Activated CD4-positive, alpha-beta T cell treated with anti-CD3 and anti-CD28 coated beads, Interleukin-2, amount 10 ng/mL, durations not matched to agents 24 days and 14 days (primary cell): Measurements from ENCODE around the gene FTH1. TPM values are rescaled to one million over a fixed set of nuclear protein-coding genes. Genes with fewer than 3 reads are reported as not detected.
"Not testable (repeated sequence)": the region's sequence is repeated elsewhere in the genome, so short reads cannot be mapped to it uniquely, and the experiment has no call there.

Experiments used
- DNase-seq: peaks from one replicate; pipeline ENCODE4 v3.0.0; 2022
- H3K27ac Mint-ChIP-seq: one replicate; pipeline ENCODE4 v1.8.0; 2022; ENCODE audit warnings: mild to moderate bottlenecking, mixed read lengths
- H3K27me3 Mint-ChIP-seq: one replicate; pipeline ENCODE4 v1.8.0; 2022; ENCODE audit warnings: mixed read lengths
- H3K36me3 Mint-ChIP-seq: one replicate; pipeline ENCODE4 v1.8.0; 2022; ENCODE audit warnings: low read depth, mild to moderate bottlenecking, mixed read lengths
- H3K4me1 Mint-ChIP-seq: one replicate; pipeline ENCODE4 v1.8.0; 2021; ENCODE audit warnings: mixed read lengths
- H3K4me3 Mint-ChIP-seq: one replicate; pipeline ENCODE4 v1.8.0; 2022; ENCODE audit warnings: mild to moderate bottlenecking, moderate library complexity, mixed read lengths
- H3K9me3 Mint-ChIP-seq: one replicate; pipeline ENCODE4 v1.8.0; 2021; ENCODE audit warnings: mixed read lengths
- intact Hi-C: fragments of 100-400 bp; cut with micrococcal nuclease; formaldehyde crosslinking; loops from one replicate; pipeline ENCODE4 v1.15.1; 2023
- total RNA-seq: library from RNA; stranded (reverse); gene quantifications from 2 replicates; pipeline ENCODE4 v1.2.3, GENCODE V29; 2022

Gene FTH1
- total RNA-seq, result 500 and 515 TPM in 2 replicates

GRCh38 chr11:61967116-61967923 lies at the start of gene FTH1:
FTH1 (minus strand) TSS chr11:61967634; CDS start chr11:61967425, 209 bp downstream.
- Mint-ChIP-seq H3K36me3 (peaks cover 41% of the 10 kb centered on the region), H3K4me1 (peaks cover 60% of the 10 kb centered on the region), H3K27me3 (no peaks in the 10 kb centered on the region), H3K4me3 (peak within 1 kb of the TSS; percentile 92), H3K27ac (peak within 1 kb of the TSS; percentile 95), H3K9me3 (no peaks in the 10 kb centered on the region)
- intact Hi-C loops, result loop anchor here (1.0 to 5.0 kb wide), 4 partner anchors 75 to 175 kb away; partner anchors contain the start of genes FADS3, FEN1, INCENP and TMEM258
- DNase-seq, result peak; percentile 97

GRCh38 chr11:62015615-62016014 lies 48.2 kb upstream of the FTH1 start:
- H3K4me1 Mint-ChIP-seq, result peaks cover 6% of the 10 kb centered on the region
- no peak for DNase-seq
- H3K27me3 Mint-ChIP-seq, result no peaks in the 10 kb centered on the region
- H3K27ac Mint-ChIP-seq, result no peak overlapping the region
- intact Hi-C loops, result no loop called here
- H3K4me3 Mint-ChIP-seq, result no peak overlapping the region
- no peaks in the 10 kb centered on the region for H3K36me3 Mint-ChIP-seq
- H3K9me3 Mint-ChIP-seq, result peaks cover 7% of the 10 kb centered on the region

GRCh38 chr11:62013537-62014476 lies 46.4 kb upstream of the FTH1 start:
- Mint-ChIP-seq H3K27me3 (no peaks in the 10 kb centered on the region), H3K36me3 (no peaks in the 10 kb centered on the region), H3K27ac (no peak overlapping the region), H3K4me1 (peaks cover 4% of the 10 kb centered on the region), H3K9me3 (no peaks in the 10 kb centered on the region), H3K4me3 (no peak overlapping the region)
- no peak for DNase-seq
- intact Hi-C loops, result no loop called here

- H3K9me3 Mint-ChIP-seq, result no peaks in the 10 kb centered on the region
- no peak for DNase-seq
- H3K4me1 Mint-ChIP-seq, result peaks cover 4% of the 10 kb centered on the region
- intact Hi-C loops, result no loop called here
- H3K4me3 Mint-ChIP-seq, result no peak overlapping the region
- H3K27me3 Mint-ChIP-seq, result no peaks in the 10 kb centered on the region
- H3K36me3 Mint-ChIP-seq, result no peaks in the 10 kb centered on the region
- no peak overlapping the region for H3K27ac Mint-ChIP-seq
Measured at GRCh38 chr11:62012832-62013461, 45.5 kb upstream of the FTH1 start.

GRCh38 chr11:62012451-62012831 lies 45.0 kb upstream of the FTH1 start:
- Mint-ChIP-seq H3K4me3 (no peak overlapping the region), H3K27me3 (no peaks in the 10 kb centered on the region), H3K27ac (no peak overlapping the region), H3K36me3 (no peaks in the 10 kb centered on the region), H3K9me3 (no peaks in the 10 kb centered on the region), H3K4me1 (peaks cover 4% of the 10 kb centered on the region)
- no peak for DNase-seq
- intact Hi-C loops, result no loop called here

GRCh38 chr11:62011881-62012280 lies 44.4 kb upstream of the FTH1 start:
- intact Hi-C loops, result no loop called here
- no peak overlapping the region for H3K4me3 Mint-ChIP-seq
- H3K27ac Mint-ChIP-seq, result no peak overlapping the region

GRCh38 chr11:62010935-62011528 lies 43.6 kb upstream of the FTH1 start:
- H3K36me3 Mint-ChIP-seq, result no peaks in the 10 kb centered on the region
- peaks cover 4% of the 10 kb centered on the region for H3K4me1 Mint-ChIP-seq
- no peak overlapping the region for H3K27ac Mint-ChIP-seq
- H3K4me3 Mint-ChIP-seq, result no peak overlapping the region
- H3K27me3 Mint-ChIP-seq, result no peaks in the 10 kb centered on the region
- intact Hi-C loops, result no loop called here
- H3K9me3 Mint-ChIP-seq, result no peaks in the 10 kb centered on the region
- no peak for DNase-seq

More at GRCh38 chr11:62011881-62012280, 44.4 kb upstream of the FTH1 start:
- H3K9me3 Mint-ChIP-seq, result no peaks in the 10 kb centered on the region
- DNase-seq, result no peak
- no peaks in the 10 kb centered on the region for H3K27me3 Mint-ChIP-seq
- H3K4me1 Mint-ChIP-seq, result peaks cover 4% of the 10 kb centered on the region
- no peaks in the 10 kb centered on the region for H3K36me3 Mint-ChIP-seq

GRCh38 chr11:62008193-62008592 lies 40.8 kb upstream of the FTH1 start:
- Mint-ChIP-seq H3K27ac (no peak overlapping the region), H3K36me3 (no peaks in the 10 kb centered on the region), H3K27me3 (no peaks in the 10 kb centered on the region), H3K4me3 (no peak overlapping the region), H3K4me1 (peaks cover 3% of the 10 kb centered on the region), H3K9me3 (no peaks in the 10 kb centered on the region)
- DNase-seq, result no peak
- intact Hi-C loops, result no loop called here

GRCh38 chr11:62004473-62004872 lies 37.0 kb upstream of the FTH1 start:
- DNase-seq, result no peak
- no peak overlapping the region for H3K4me3 Mint-ChIP-seq
- intact Hi-C loops, result no loop called here
- H3K27ac Mint-ChIP-seq, result no peak overlapping the region
- H3K4me1 Mint-ChIP-seq, result no peaks in the 10 kb centered on the region
- no peaks in the 10 kb centered on the region for H3K27me3 Mint-ChIP-seq
- H3K36me3 Mint-ChIP-seq, result peaks cover 1% of the 10 kb centered on the region
- H3K9me3 Mint-ChIP-seq, result no peaks in the 10 kb centered on the region

GRCh38 chr11:62002283-62002682 lies 34.8 kb upstream of the FTH1 start:
- H3K27ac Mint-ChIP-seq, DNase-seq, H3K4me3 Mint-ChIP-seq, H3K4me1 Mint-ChIP-seq, H3K27me3 Mint-ChIP-seq, intact Hi-C loops, H3K9me3 Mint-ChIP-seq: not testable (repeated sequence)
- peaks cover 13% of the 10 kb centered on the region for H3K36me3 Mint-ChIP-seq

- Mint-ChIP-seq H3K4me3 (no peak overlapping the region), H3K27me3 (no peaks in the 10 kb centered on the region), H3K9me3 (peaks cover 9% of the 10 kb centered on the region), H3K36me3 (peaks cover 13% of the 10 kb centered on the region), H3K4me1 (peaks cover 5% of the 10 kb centered on the region), H3K27ac (no peak overlapping the region)
- intact Hi-C loops, result no loop called here
- no peak for DNase-seq
Measured at GRCh38 chr11:62001450-62002191, 34.2 kb upstream of the FTH1 start.

GRCh38 chr11:62000539-62001446 lies 33.4 kb upstream of the FTH1 start:
- H3K27ac Mint-ChIP-seq, result no peak overlapping the region
- peaks cover 9% of the 10 kb centered on the region for H3K9me3 Mint-ChIP-seq
- H3K4me3 Mint-ChIP-seq, result no peak overlapping the region
- H3K27me3 Mint-ChIP-seq, result no peaks in the 10 kb centered on the region
- peaks cover 13% of the 10 kb centered on the region for H3K36me3 Mint-ChIP-seq
- no peak for DNase-seq
- H3K4me1 Mint-ChIP-seq, result peaks cover 5% of the 10 kb centered on the region
- intact Hi-C loops, result no loop called here
